GF-D8 (cell line): Measurements from ENCODE around the gene SCYL3.

Experiments
- DNase-seq: peaks from one replicate; lab custom pipeline; 2025; lab: John Stamatoyannopoulos, UW

SCYL3 gene

DNA sequence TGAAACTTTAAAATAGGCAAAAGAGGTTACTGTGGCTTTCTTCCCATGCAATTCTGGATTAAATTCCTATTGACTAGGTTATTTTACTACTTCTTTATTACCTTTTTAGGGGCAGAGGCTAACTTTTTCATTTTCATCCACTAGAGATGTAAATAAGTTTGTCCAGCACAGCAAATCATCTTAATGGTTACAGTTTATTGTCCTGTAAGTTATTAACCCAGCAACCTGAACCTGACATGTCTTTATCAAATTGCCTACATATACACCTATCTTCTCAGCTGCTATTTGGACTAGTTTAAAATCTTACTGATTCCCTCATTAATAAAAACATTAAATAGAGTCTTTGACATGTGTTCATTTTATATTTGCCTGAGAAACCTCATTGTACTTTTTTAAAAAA, 6.9 kb upstream of the SCYL3 start:
- DNase-seq = no peak

GRCh38 chr1:169899519-169900217, 6.0 kb upstream of the SCYL3 start:
- DNase-seq = no peak

GRCh38 chr1:169896013-169896412, 2.3 kb upstream of the SCYL3 start:
- DNase-seq = no peak

DNA sequence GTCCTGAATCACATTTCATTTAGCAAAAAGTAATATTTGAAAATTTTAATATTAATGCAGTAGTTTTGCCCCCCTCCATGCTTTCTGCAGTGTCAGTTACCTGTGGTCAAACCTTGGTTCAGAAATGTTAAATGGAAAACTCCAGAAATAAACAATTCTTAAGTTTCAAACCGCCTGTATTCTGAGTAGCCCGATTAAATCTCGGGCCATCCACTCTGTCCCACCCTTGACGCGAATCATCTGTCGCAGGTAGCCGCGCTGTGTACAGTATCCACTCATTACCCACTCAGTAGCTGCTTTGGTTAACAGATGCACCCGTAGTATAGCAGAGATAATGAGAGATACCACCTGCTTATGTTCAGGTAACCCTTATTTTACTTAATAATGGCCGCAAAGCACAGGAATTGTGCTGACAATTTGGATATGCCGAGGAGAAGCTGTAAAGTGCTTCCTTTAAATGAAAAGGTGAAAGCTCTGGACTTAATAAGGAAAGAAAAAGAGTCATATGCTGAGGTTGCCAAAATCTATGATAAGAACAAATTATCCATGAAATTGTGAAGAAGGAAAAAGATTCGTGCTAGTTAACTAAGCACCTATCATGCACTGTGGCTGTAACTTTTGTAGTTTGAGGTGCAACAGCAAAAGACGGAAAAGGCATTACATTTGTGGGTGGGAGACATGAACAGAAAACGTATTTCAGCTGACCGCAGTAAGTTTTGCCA, 889 bp upstream of the SCYL3 start:
- no peak for DNase-seq

GRCh38 chr1:169892927-169893644, 610 bp downstream of the SCYL3 start:
- DNase-seq = no peak

GRCh38 chr1:169892176-169892926, 1.3 kb downstream of the SCYL3 start:
- DNase-seq = no peak

DNA sequence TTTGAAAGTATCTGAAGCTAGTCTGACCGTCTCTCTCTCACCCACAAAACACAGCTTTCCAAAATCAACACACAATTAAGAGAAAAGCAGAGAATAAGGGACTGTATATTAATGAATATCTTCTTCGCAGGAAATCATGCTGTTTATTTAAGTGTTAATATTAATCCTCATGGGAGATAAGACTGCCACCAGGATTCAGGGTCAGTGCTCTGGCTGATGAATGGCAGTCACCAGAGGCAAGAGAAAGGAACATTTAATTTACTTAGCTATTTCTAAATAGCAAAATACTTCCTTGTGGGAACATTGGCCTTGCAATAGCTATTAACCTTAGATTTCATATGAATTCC, 2.2 kb downstream of the SCYL3 start:
- DNase-seq = no peak

GRCh38 chr1:169890761-169891538, 2.7 kb downstream of the SCYL3 start:
- peak; percentile 56 for DNase-seq

DNA sequence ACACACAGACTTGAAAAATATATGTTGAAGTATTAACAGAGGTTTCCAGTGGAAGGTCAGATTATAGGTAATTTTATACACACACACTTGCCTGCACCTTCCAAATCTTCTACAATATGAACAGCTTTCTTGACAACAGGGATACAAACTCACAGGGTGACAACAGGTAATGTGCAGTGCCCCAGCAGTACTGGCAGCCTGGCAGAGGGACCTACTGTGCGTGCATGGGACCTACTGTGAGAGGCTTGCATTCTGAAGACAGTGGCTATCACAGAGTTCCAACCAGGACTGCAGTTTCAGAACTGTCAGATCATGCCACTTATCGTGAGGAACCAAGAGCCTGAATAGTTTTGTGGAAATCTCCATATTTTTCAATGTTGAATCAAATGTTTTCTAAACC, 3.8 kb downstream of the SCYL3 start:
- no peak for DNase-seq

DNA sequence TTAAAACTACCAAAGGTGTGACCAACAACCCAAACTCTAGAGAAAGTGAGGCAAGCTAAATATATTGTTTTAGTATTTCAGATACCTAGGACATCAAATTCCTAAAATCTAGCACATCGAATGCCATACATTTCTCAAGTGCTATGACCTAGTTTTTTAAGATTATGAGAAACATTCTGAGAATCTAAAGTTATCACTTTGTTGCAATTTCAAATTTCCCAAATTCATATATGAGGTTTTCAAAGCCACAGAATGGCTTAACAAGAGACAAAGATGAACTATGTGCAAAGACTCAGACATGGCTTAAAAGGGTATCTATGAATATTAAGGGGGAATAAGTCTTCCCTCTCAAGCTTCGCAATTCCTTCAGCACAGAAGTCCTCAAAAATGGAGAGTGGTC, 6.8 kb downstream of the SCYL3 start:
- no peak for DNase-seq

DNA sequence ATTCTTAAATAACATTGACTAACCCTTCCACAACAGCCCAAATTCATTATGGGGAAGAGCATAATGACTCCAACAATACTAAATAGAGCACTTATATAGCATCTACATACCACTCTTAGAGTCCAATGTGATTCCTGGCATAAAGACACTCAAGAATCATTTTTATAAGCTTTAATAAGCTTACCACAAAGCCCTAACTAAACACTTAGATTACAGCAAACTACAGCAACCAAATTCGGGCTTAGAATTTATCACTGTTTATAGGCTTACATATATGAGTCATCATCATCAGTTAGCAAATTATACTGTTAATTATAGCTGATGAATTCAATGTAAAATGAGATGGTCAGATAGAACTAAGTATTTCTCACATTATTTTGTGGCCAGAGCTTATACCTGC, 7.3 kb downstream of the SCYL3 start:
- no peak for DNase-seq

GRCh38 chr1:169885207-169885606, 8.5 kb downstream of the SCYL3 start:
- DNase-seq = no peak

DNA sequence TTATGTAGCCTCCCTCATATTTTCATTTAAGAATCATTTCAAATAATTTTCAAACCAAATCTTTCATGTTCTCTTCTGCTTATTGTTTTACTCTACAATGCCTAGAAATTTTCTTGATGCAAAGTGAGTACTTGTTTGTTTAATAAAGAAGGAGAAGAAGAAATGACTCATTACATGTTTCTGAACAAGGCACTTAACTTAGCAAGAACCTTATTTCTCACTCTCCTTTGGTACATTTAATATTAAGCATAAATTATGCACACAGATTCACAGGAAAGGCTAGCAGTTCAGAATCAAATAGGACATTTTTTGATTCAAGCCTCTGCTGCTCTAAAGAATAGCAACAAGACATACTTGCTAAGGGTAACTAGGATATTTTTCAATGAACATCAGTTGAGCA, 9.1 kb downstream of the SCYL3 start:
- DNase-seq = no peak

DNA sequence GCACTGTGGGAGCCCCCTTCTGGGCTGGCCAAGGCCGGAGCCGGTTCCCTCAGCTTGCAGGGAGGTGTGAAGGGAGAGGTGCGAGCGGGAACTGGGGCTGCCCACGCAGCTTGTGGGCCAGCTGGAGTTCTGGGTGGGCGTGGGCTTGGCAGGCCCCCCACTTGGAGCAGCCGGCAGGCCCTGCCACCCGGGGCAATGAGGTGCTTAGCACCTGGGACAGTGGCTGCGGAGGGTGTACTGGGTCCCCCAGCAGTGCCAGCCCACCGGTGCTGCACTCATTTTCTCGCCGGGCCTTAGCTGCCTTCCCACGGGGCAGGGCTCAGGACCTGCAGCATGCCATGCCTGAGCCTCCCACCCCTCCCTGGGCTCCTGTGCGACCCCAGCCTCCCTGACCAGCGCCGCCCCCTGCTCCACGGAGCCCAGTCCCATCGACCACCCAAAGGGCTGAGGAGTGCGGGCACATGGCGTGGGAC, 11.6 kb downstream of the SCYL3 start:
- DNase-seq = no peak

DNA sequence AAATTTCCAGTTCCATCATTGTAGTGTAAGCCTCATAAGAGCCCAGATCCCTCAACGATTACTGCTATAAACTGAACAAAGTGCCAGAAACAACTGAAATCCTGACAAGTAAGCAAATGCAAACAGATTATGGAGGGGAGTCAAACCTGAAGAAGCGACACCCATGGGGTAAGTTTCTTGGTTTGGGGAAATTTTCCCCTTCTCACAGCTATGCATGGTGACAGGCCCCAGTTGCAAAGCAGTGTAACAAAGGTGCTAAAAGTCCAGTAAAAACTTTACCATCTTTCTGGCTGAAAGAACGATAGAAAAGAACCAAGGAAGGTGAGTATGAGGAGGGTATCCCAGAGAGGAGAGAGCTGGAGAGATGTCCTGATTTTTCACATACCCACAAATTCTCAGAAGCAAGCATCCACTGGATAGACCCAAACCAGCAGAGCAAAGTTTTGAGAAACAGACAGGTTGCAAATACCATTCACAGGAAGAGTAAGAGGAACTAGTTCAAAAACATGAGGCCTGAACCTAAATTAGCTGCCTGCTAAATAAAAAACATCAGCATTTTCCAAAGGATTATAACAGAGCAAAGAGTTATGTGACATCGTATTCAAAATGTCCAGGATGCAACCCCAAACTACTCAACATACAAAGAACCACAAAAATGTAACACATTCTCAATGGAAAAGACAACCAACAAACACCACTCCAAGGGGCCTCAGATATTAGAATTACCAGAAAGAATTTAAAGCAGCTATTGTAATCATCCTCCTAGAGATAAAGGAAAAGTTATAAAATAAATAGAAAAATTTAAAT, 14.5 kb downstream of the SCYL3 start:
- DNase-seq = no peak

DNA sequence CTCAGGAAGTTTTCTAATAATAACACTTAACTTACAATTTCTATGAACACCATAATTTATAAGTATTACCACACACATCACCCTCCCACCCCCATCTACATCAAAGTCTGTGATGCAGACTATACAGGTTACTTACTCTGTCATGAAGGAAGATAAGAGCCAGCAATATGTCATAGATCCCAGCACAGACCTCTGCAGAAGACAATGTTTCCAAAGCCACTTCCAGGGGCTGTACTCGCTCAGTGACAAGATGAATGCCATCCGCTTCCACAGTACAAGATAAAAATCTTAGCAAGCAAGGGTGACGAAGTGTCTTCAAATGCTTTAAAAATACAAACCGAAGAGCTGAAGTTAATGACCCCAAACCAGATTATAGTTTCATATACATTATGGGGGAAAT, 15.2 kb downstream of the SCYL3 start:
- DNase-seq = no peak

DNA sequence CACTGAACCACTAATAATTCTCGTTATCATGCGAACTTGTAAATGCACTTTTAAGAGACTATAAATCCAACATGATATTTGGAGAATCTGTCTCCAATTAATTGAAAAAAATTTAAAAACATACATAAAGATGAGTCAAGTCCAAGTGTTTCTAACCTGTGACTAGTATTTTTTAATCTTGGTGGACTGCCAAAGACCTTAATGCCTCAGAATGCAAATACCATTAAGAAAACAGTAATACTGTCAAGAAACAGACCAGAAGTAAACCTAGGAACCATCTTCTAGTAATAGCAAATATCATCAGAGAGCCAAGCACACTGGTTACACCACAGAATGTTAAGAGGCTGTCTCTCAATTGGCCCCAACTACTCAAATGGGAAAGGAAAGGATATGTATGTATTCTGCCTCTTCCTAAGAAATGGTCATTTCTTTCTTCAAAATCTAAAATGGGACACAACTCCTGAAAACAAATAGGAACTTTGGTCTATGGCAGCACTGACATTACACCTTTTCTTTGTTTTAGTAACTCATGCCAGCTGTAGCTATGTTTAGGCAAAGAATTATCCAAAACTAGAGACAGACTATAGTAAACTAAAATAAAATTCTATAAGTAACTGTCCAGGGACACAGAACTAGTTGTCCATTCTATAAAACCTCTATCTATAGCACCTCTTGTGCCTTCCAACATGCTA, 15.8 kb downstream of the SCYL3 start:
- DNase-seq = no peak

DNA sequence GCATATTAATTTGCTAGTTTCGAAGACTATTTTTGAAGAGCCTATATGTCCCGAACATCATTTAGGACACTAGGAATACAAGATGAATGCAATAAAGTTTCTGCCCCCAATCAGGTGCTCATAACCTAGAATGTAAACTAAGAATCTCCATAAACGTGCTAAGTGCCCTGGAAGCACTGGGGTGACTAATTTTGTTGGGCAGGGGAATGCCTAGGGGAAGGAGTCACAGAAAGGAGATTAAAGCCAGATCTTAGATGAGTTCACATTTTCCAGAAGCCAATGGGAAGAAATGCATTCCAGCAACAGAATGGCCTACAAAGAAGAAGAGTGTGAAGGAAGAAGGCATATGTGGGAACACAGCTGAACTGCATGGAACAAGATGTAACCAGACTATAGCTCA, 19.5 kb downstream of the SCYL3 start:
- DNase-seq = no peak

GRCh38 chr1:169873582-169874199, 20.0 kb downstream of the SCYL3 start:
- DNase-seq = no peak

GRCh38 chr1:169872906-169873305, 20.8 kb downstream of the SCYL3 start:
- DNase-seq = no peak
